MM.1S (cell line): ENCODE measurements around the gene WIF1.

Experiments used
- DNase-seq: peaks from one replicate; pipeline ENCODE4 v3.0.0-alpha.2; 2015
- H2AFZ ChIP-seq: fragments of 300-600 bp; sonication (generic); 2 replicates; pipeline ENCODE4 v1.6.0; 2016; ENCODE audit warnings: antibody characterized with exemption, low read length
- H3F3A ChIP-seq: fragments of 300-600 bp; sonication (generic); 2 replicates; pipeline ENCODE4 v1.6.1; 2016; ENCODE audit warnings: mild to moderate bottlenecking, antibody characterized with exemption, low read length, moderate library complexity, mixed read lengths; ENCODE audit not compliant: insufficient read depth
- H3K27ac ChIP-seq: fragments of 300-600 bp; sonication (generic); 2 replicates; pipeline ENCODE4 v1.5.1; 2016; ENCODE audit warnings: mild to moderate bottlenecking, low read length
- H3K27me3 ChIP-seq: fragments of 300-600 bp; sonication (generic); replicated peaks from 2 replicates; pipeline ENCODE4 v1.6.0; 2016; ENCODE audit warnings: low read length; ENCODE audit not compliant: insufficient read depth
- H3K36me3 ChIP-seq: fragments of 300-600 bp; sonication (generic); replicated peaks from 2 replicates; pipeline ENCODE4 v1.6.1; 2016; ENCODE audit warnings: mild to moderate bottlenecking, low read length, mixed read lengths; ENCODE audit not compliant: insufficient read depth
- H3K4me1 ChIP-seq: fragments of 300-600 bp; sonication (generic); 2 replicates; pipeline ENCODE4 v1.6.1; 2016; ENCODE audit warnings: low read length, mixed read lengths
- H3K4me2 ChIP-seq: fragments of 300-600 bp; sonication (generic); 2 replicates; pipeline ENCODE4 v1.6.0; 2016; ENCODE audit warnings: low read depth, low read length
- H3K4me3 ChIP-seq: fragments of 300-600 bp; sonication (generic); 2 replicates; pipeline ENCODE4 v1.5.1; 2016; ENCODE audit warnings: low read length, mixed read lengths
- H3K79me2 ChIP-seq: fragments of 300-600 bp; sonication (generic); 2 replicates; pipeline ENCODE4 v1.6.1; 2016; ENCODE audit warnings: mixed run types, low read length, mixed read lengths
- H3K9ac ChIP-seq: fragments of 300-600 bp; sonication (generic); 2 replicates; pipeline ENCODE4 v1.6.1; 2016; ENCODE audit warnings: low read length, mixed read lengths
- H3K9me2 ChIP-seq: fragments of 300-600 bp; sonication (generic); replicated peaks from 2 replicates; pipeline ENCODE4 v1.6.1; 2016; ENCODE audit warnings: mild to moderate bottlenecking, low read length, mixed read lengths; ENCODE audit not compliant: insufficient read depth
- H3K9me3 ChIP-seq: fragments of 300-600 bp; sonication (generic); replicated peaks from 2 replicates; pipeline ENCODE4 v1.6.1; 2016; ENCODE audit warnings: mild to moderate bottlenecking, low read length, mixed read lengths; ENCODE audit not compliant: insufficient read depth
- H4K20me1 ChIP-seq: fragments of 300-600 bp; sonication (generic); 2 replicates; pipeline ENCODE4 v1.6.1; 2016; ENCODE audit warnings: mild to moderate bottlenecking, low read length, moderate library complexity, mixed read lengths; ENCODE audit not compliant: insufficient read depth
- EZH2 ChIP-seq: fragments of 300-600 bp; sonication (generic); optimal IDR thresholded peaks from 2 replicates; pipeline ENCODE3; 2017; ENCODE audit warnings: low read depth, mild to moderate bottlenecking, antibody characterized with exemption, low read length, mixed read lengths
- EZH2phosphoT487 ChIP-seq: fragments of 300-600 bp; sonication (generic); IDR thresholded peaks from 2 replicates; pipeline ENCODE4 v1.6.1; 2018; ENCODE audit warnings: antibody characterized with exemption, low read length
- TF ChIP-seq, protein P1 (sequence below): fragments of 300-600 bp; sonication (generic); IDR thresholded peaks from 2 replicates; pipeline ENCODE4 v1.5.1; 2016; ENCODE audit warnings: antibody characterized with exemption, low read length, mixed read lengths

WIF1 gene

DNA sequence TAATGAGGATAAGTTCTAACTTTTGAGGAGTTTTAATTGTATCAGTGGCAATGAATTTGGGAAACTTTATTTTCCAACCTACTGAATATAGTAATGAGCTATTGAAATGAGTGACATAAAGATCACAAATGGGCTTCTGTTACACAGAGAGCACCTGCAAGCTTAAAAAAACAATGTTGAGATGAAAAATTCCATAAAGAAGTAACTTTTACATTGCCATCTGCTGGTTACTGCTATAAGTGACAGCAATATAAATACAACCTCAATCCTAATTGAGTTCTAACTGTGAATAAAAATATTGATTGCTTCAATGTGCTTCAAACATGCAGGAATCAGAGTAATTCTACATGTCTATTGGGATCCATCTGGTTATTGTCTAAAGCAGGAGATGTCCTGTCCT, 14.2 kb downstream of the WIF1 start:
- Histone ChIP-seq H3F3A (no peaks in the 10 kb centered on the region), H2AFZ (no peak overlapping the region), H3K4me3 (no peak overlapping the region), H3K36me3 (no peaks in the 10 kb centered on the region), H3K9me2 (no peaks in the 10 kb centered on the region), H3K27ac (no peak overlapping the region), H3K9ac (no peak overlapping the region), H3K4me1 (no peaks in the 10 kb centered on the region), H3K9me3 (no peaks in the 10 kb centered on the region), H3K27me3 (no peaks in the 10 kb centered on the region), H3K4me2 (no peak overlapping the region), H3K79me2 (no peaks in the 10 kb centered on the region), H4K20me1 (no peaks in the 10 kb centered on the region)
- no peak for DNase-seq
- TF ChIP-seq EZH2 = no peak
- TF ChIP-seq, protein P1, sequence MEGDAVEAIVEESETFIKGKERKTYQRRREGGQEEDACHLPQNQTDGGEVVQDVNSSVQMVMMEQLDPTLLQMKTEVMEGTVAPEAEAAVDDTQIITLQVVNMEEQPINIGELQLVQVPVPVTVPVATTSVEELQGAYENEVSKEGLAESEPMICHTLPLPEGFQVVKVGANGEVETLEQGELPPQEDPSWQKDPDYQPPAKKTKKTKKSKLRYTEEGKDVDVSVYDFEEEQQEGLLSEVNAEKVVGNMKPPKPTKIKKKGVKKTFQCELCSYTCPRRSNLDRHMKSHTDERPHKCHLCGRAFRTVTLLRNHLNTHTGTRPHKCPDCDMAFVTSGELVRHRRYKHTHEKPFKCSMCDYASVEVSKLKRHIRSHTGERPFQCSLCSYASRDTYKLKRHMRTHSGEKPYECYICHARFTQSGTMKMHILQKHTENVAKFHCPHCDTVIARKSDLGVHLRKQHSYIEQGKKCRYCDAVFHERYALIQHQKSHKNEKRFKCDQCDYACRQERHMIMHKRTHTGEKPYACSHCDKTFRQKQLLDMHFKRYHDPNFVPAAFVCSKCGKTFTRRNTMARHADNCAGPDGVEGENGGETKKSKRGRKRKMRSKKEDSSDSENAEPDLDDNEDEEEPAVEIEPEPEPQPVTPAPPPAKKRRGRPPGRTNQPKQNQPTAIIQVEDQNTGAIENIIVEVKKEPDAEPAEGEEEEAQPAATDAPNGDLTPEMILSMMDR = peak; percentile 47

DNA sequence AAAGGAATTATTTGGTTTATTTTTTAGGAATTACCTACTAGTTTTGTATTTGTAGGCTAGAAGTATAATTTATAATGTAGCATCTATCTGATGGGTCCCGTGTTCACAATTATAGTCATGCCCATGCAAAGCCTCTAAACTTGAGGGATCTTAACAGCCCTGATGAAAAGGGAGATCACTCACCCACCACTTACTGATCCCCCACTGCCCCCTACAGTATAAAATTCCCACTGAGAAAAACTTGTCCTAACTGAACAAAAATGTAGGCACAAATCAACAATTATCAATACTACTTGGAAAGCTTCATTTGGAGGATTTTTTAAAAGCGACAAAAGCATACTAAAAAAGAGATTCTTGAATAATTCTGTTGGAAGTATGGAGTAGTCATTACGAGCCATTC, 21.0 kb downstream of the WIF1 start:
- Histone ChIP-seq H3K9me2 (no peaks in the 10 kb centered on the region), H2AFZ (no peak overlapping the region), H4K20me1 (no peaks in the 10 kb centered on the region), H3K9ac (no peak overlapping the region), H3K79me2 (no peaks in the 10 kb centered on the region), H3K4me2 (no peak overlapping the region), H3F3A (no peaks in the 10 kb centered on the region), H3K27me3 (no peaks in the 10 kb centered on the region), H3K27ac (no peak overlapping the region), H3K4me1 (no peaks in the 10 kb centered on the region), H3K36me3 (no peaks in the 10 kb centered on the region), H3K9me3 (no peaks in the 10 kb centered on the region), H3K4me3 (no peak overlapping the region)
- DNase-seq = no peak
- TF ChIP-seq, protein P1 = peak; percentile 15; the same call in 1 of the 2 replicates
- TF ChIP-seq EZH2 = no peak

DNA sequence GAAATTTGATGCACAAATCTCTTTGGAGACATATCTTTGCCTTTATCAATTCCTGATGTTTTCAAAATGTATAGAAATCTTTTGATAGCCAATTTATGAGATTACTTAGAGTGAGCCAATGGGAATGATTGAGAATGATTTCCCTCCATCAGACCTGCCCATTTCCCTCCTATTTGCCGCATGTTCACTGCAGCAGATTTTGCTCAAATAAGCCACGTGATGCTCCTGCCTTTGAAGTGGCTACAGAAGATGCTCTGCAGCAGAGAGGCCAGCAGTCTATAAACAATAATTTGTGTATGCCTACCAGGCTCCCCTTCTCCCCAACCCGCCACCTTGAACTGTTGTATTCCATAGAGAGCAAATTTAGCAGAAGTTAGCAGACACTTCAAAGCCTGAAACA, 21.9 kb downstream of the WIF1 start:
- no peaks in the 10 kb centered on the region for H3K36me3 ChIP-seq
- no peaks in the 10 kb centered on the region for H3K9me2 ChIP-seq
- no peak overlapping the region for H3K4me3 ChIP-seq
- no peak overlapping the region for H3K4me2 ChIP-seq
- H3F3A ChIP-seq = no peaks in the 10 kb centered on the region
- no peak overlapping the region for H2AFZ ChIP-seq
- TF ChIP-seq EZH2 (no peak), EZH2phosphoT487 (no peak)
- TF ChIP-seq, protein P1 = no peak
- no peaks in the 10 kb centered on the region for H4K20me1 ChIP-seq
- H3K9ac ChIP-seq = no peak overlapping the region
- H3K27me3 ChIP-seq = no peaks in the 10 kb centered on the region
- H3K9me3 ChIP-seq = no peaks in the 10 kb centered on the region
- no peaks in the 10 kb centered on the region for H3K4me1 ChIP-seq
- no peaks in the 10 kb centered on the region for H3K79me2 ChIP-seq
- no peak for DNase-seq
- no peak overlapping the region for H3K27ac ChIP-seq

DNA sequence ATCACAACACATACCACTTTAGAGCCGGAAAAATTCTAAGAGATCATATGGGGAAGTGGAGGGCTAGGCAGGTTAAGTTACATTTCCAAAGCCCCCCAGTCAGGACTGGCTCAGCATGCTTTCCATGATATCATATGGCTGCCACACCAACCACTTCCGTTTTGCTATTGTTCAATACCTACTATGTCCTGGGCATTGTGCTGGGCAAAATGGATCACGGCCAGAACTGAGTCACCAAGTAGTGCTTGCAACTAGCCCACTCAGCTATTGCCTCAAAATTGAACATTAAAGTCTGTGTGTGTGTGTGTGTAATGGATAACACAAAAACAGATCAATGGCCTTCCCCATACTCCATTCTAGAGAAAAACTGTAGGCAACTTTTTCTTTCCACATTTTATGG, 22.7 kb downstream of the WIF1 start:
- Histone ChIP-seq H3K9me3 (no peaks in the 10 kb centered on the region), H4K20me1 (no peaks in the 10 kb centered on the region), H3K79me2 (no peaks in the 10 kb centered on the region), H3F3A (no peaks in the 10 kb centered on the region), H3K9me2 (no peaks in the 10 kb centered on the region), H3K9ac (no peak overlapping the region), H3K4me1 (no peaks in the 10 kb centered on the region), H2AFZ (no peak overlapping the region), H3K27me3 (no peaks in the 10 kb centered on the region), H3K4me2 (no peak overlapping the region), H3K36me3 (no peaks in the 10 kb centered on the region), H3K4me3 (no peak overlapping the region), H3K27ac (no peak overlapping the region)
- TF ChIP-seq, protein P1 = no peak
- TF ChIP-seq EZH2phosphoT487 (no peak), EZH2 (no peak)
- DNase-seq = no peak
